Stomach (tissue), 9 donors: Measurements from ENCODE around the gene TPPP3. TPM values are rescaled to one million over a fixed set of nuclear protein-coding genes. Genes with fewer than 3 reads are reported as not detected.
A peak's percentile ranks its signal among the peaks of the same experiment; 100 is the strongest.

Experiments
- DNase-seq, 2 donors: peaks; one replicate each; pipeline versions ENCODE4 v3.0.0 to v3.0.0-alpha.2; 2013 to 2019
- H3K27ac ChIP-seq, 5 donors: fragments of 200-600 bp in 4 of 5; sonication (generic) in 4 of 5; one replicate each; pipeline ENCODE4 v1.5.1; 2013 to 2019; ENCODE audit warnings: mild to moderate bottlenecking in 1 of 5, moderate library complexity in 1 of 5
- H3K27me3 ChIP-seq, 3 donors: fragments of 200-600 bp; sonication (generic); one replicate each; pipeline ENCODE4 v1.5.1; 2017 to 2019; ENCODE audit warnings: mixed run types in 1 of 3
- H3K36me3 ChIP-seq, 4 donors: fragments of 200-600 bp; sonication (generic); 1 replicate in 3 of 4; 2 replicates in 1 of 4; pipeline ENCODE4 v1.5.1; 2016 to 2019
- H3K4me1 ChIP-seq, 4 donors: fragments of 200-600 bp; sonication (generic); one replicate each; pipeline ENCODE4 v1.5.1; 2016 to 2019
- H3K4me3 ChIP-seq, 4 donors: fragments of 200-600 bp; sonication (generic) in 3 of 4; one replicate each; pipeline ENCODE4 v1.5.1; 2016 to 2019; ENCODE audit warnings: mild to moderate bottlenecking in 1 of 4
- H3K9me3 ChIP-seq, 4 donors: fragments of 200-600 bp; sonication (generic); one replicate each; pipeline ENCODE4 v1.5.1; 2016 to 2019
- CTCF ChIP-seq, 7 experiments: fragments of 450-650 bp in 4 of 7; fragments of 200-600 bp in 3 of 7; sonication (generic) in 3 of 7; IDR thresholded peaks; one replicate each; pipeline ENCODE4 v1.5.1; 2016 to 2019; ENCODE audit warnings: antibody characterized with exemption in 7 of 7, control low read depth in 2 of 7, mild to moderate bottlenecking in 1 of 7
- EP300 ChIP-seq: sonication (generic); formaldehyde crosslinking; IDR thresholded peaks from one replicate; pipeline ENCODE4 v1.6.1; 2017; ENCODE audit warnings: antibody characterized with exemption
- POLR2A ChIP-seq, 4 donors: fragments of 450-650 bp; IDR thresholded peaks; one replicate each; pipeline ENCODE4 v1.6.1; 2016; ENCODE audit warnings: antibody characterized with exemption in 4 of 4, control low read depth in 2 of 4, mild to moderate bottlenecking in 1 of 4, moderate library complexity in 1 of 4
- POLR2AphosphoS5 ChIP-seq, 3 donors: sonication (generic); formaldehyde crosslinking; IDR thresholded peaks; one replicate each; pipeline ENCODE4 v1.6.1; 2016; ENCODE audit warnings: antibody characterized with exemption in 3 of 3
- WGBS, 5 donors: extraction: QIAGEN DNeasy Blood & Tissue Kit in 3 of 5; methylation state at CpG; one replicate each; pipeline versions ENCODE4 v1.1.5 to v1.1.7; 2013 to 2018; 5-methylcytosine and 5-hydroxymethylcytosine counted together
- intact Hi-C: fragments of 100-400 bp; cut with DNase I; formaldehyde crosslinking; loops from one replicate; pipeline ENCODE4 v1.15.1; 2023; ENCODE audit warnings: low total_unique reads
- polyA plus RNA-seq, 3 donors: library from polyadenylated mRNA; stranded (reverse); fragments of 200-250 nt; gene quantifications; one replicate each; pipeline ENCODE4 v1.2.3, GENCODE V29; 2013
- total RNA-seq, 5 donors: library from RNA; depleted of rRNA; stranded (reverse); fragments of >200 nt; gene quantifications; one replicate each; pipeline versions ENCODE4 v1.1.0 to v1.2.3, GENCODE V29; 2014 to 2016
- donor health status: healthy with polysubstance abuse.
- donor health status: Bipolar disorder and iron deficiency.
- donor health status: healthy.

The TPPP3 gene
- total and polyA plus RNA-seq, 8 donors: 5.8 to 127 (median 13.8) TPM

- Histone ChIP-seq H3K27ac (no peak overlapping the region), H3K27me3 (peaks cover 0 to 67% (median 0%) of the 10 kb centered on the region in 3 donors), H3K4me1 (peaks cover 14 to 39% (median 29%) of the 10 kb centered on the region in 4 donors), H3K9me3 (no peaks in the 10 kb centered on the region), H3K36me3 (no peaks in the 10 kb centered on the region), H3K4me3 (no peak overlapping the region)
- TF ChIP-seq CTCF (IDR thresholded peaks at IDR 0.05) (no peak), POLR2AphosphoS5 (IDR thresholded peaks at IDR 0.05) (no peak), POLR2A (IDR thresholded peaks at IDR 0.05) (no peak), EP300 (no peak)
- intact Hi-C loops: loop anchor here (5.0 kb wide), 1 partner anchor 41 kb away; no protein-coding TSS in a partner anchor
- no peak for DNase-seq
- 80 to 88% (median 87%) methylated on average over 7 of the region's 7 CpGs for WGBS, 5 donors
These were observed 32.7 kb upstream of the TPPP3 start for GRCh38 chr16:67426022-67426421.

DNA sequence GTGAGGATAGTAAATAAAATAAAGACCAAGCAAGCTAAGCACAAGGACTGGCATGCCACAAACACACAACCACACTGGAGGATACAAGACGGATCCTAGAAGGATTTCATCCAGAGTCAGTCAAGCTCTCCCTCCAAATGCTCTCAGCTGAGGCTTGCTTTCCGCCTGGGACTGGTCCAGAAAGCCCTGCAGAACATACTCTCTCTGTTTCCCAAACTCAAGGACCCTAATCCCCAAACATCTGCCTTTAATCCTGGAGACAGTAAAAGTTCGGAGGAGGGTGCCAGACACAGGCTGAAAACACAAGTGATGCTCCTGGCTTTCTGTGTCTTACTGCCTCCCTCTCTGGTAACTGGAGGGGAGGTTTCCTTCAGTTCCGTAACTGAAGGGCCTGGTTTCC, 32.3 kb upstream of the TPPP3 start:
- peak in 1 of 2 donors; percentile 48 for DNase-seq
- intact Hi-C loops: loop anchor here (5.0 kb wide), 1 partner anchor 42 kb away; no protein-coding TSS in a partner anchor
- WGBS, 5 donors: 66 to 91% (median 80%) methylated on average over 4 of the region's 4 CpGs
- peaks cover 0 to 63% (median 0%) of the 10 kb centered on the region in 3 donors for H3K27me3 ChIP-seq
- no peak overlapping the region for H3K4me3 ChIP-seq
- H3K4me1 ChIP-seq: peaks cover 10 to 35% (median 25%) of the 10 kb centered on the region in 4 donors
- no peaks in the 10 kb centered on the region for H3K9me3 ChIP-seq
- no peaks in the 10 kb centered on the region for H3K36me3 ChIP-seq
- H3K27ac ChIP-seq: no peak overlapping the region
- TF ChIP-seq POLR2AphosphoS5 (IDR thresholded peaks at IDR 0.05): no peak
- no peak for TF ChIP-seq CTCF (IDR thresholded peaks at IDR 0.05)
- no peak for TF ChIP-seq EP300
- TF ChIP-seq POLR2A (IDR thresholded peaks at IDR 0.05): no peak

GRCh38 chr16:67425061-67425460, 31.8 kb upstream of the TPPP3 start:
- Histone ChIP-seq H3K27ac (no peak overlapping the region), H3K36me3 (no peaks in the 10 kb centered on the region), H3K27me3 (peaks cover 0 to 58% (median 0%) of the 10 kb centered on the region in 3 donors), H3K4me1 (peaks cover 5 to 30% (median 20%) of the 10 kb centered on the region in 4 donors), H3K9me3 (no peaks in the 10 kb centered on the region), H3K4me3 (no peak overlapping the region)
- 41 to 52% (median 41%) methylated on average over 6 of the region's 6 CpGs for WGBS, 5 donors
- DNase-seq: no peak
- TF ChIP-seq EP300: no peak
- TF ChIP-seq POLR2AphosphoS5 (IDR thresholded peaks at IDR 0.05): no peak
- TF ChIP-seq CTCF (IDR thresholded peaks at IDR 0.05): no peak
- TF ChIP-seq POLR2A (IDR thresholded peaks at IDR 0.05): no peak
- intact Hi-C loops: loop anchor here (5.0 kb wide), 1 partner anchor 42 kb away; no protein-coding TSS in a partner anchor

- intact Hi-C loops: no loop called here
- no peaks in the 10 kb centered on the region for H3K9me3 ChIP-seq
- no peak overlapping the region for H3K4me3 ChIP-seq
- no peak overlapping the region for H3K27ac ChIP-seq
- H3K36me3 ChIP-seq: no peaks in the 10 kb centered on the region
- 26 to 47% (median 41%) methylated on average over 5 of the region's 5 CpGs for WGBS, 5 donors
- H3K27me3 ChIP-seq: peaks cover 0 to 50% (median 0%) of the 10 kb centered on the region in 3 donors
- DNase-seq: no peak
- no peak for TF ChIP-seq EP300
- TF ChIP-seq POLR2A (IDR thresholded peaks at IDR 0.05): no peak
- TF ChIP-seq CTCF (IDR thresholded peaks at IDR 0.05): no peak
- peaks cover 5 to 22% (median 14%) of the 10 kb centered on the region in 4 donors for H3K4me1 ChIP-seq
These were observed 30.9 kb upstream of the TPPP3 start for GRCh38 chr16:67424261-67424615.
